NCI-H2081 treated with DMSO at 0.1 percent for 48 hours (cell line): ENCODE measurements around the gene TTBK2.
"Not testable (repeated sequence)": the region's sequence is repeated elsewhere in the genome, so short reads cannot be mapped to it uniquely, and the experiment has no call there.

Source experiments
- DNase-seq: peaks from one replicate; lab custom pipeline; 2025; lab: John Stamatoyannopoulos, UW

The TTBK2 gene

GRCh38 chr15:42764154-42764731, 156.3 kb downstream of the TTBK2 start:
- not testable (repeated sequence) for DNase-seq

- DNase-seq = not testable (repeated sequence)
Measured at GRCh38 chr15:42761813-42762212, 158.8 kb downstream of the TTBK2 start.

- DNase-seq = no peak
Measured at GRCh38 chr15:42760759-42761158, 159.8 kb downstream of the TTBK2 start.

- DNase-seq = no peak
Measured at GRCh38 chr15:42759093-42759492, 161.5 kb downstream of the TTBK2 start.

- DNase-seq = no peak
Measured at GRCh38 chr15:42750306-42750705, 170.3 kb downstream of the TTBK2 start.

- no peak for DNase-seq
Measured at GRCh38 chr15:42749266-42749665, 171.3 kb downstream of the TTBK2 start.

GRCh38 chr15:42744195-42744594, 176.4 kb downstream of the TTBK2 start:
- DNase-seq = no peak

GRCh38 chr15:42742149-42742548, 178.4 kb downstream of the TTBK2 start:
- DNase-seq = no peak

GRCh38 chr15:42741710-42742109, 178.9 kb downstream of the TTBK2 start:
- no peak for DNase-seq

GRCh38 chr15:42737529-42738328, 182.8 kb downstream of the TTBK2 start:
- no peak for DNase-seq

- DNase-seq = no peak
Measured at GRCh38 chr15:42736793-42737528, 183.6 kb downstream of the TTBK2 start, which contains the start of gene CDAN1. TSS of gene CDAN1 (minus strand) at chr15:42737128. CDS start at chr15:42737102, 26 bp downstream.

- no peak for DNase-seq
Measured at GRCh38 chr15:42736178-42736792, 184.3 kb downstream of the TTBK2 start.

- no peak for DNase-seq
Measured at GRCh38 chr15:42735382-42736165, 185.0 kb downstream of the TTBK2 start.

GRCh38 chr15:42734076-42734672, 186.4 kb downstream of the TTBK2 start:
- DNase-seq = no peak

- no peak for DNase-seq
Measured at GRCh38 chr15:42733027-42733426, 187.6 kb downstream of the TTBK2 start.

GRCh38 chr15:42732095-42732827, 188.3 kb downstream of the TTBK2 start:
- no peak for DNase-seq

GRCh38 chr15:42731461-42731860, 189.1 kb downstream of the TTBK2 start:
- DNase-seq = no peak

GRCh38 chr15:42730536-42730935, 190.0 kb downstream of the TTBK2 start:
- DNase-seq = no peak

- no peak for DNase-seq
Measured at GRCh38 chr15:42730135-42730534, 190.4 kb downstream of the TTBK2 start.

GRCh38 chr15:42729409-42729808, 191.2 kb downstream of the TTBK2 start:
- no peak for DNase-seq
